Hepatocyte (in vitro differentiated cells): ENCODE data around the gene CNR2. TPM values are rescaled to one million over a fixed set of nuclear protein-coding genes. Genes with fewer than 3 reads are reported as not detected.
A peak's percentile ranks its signal among the peaks of the same experiment; 100 is the strongest.

Experiments
- DNase-seq: peaks from one replicate; pipeline ENCODE4 v3.0.0-alpha.2; 2016; ENCODE audit warnings: low spot score
- H2AFZ ChIP-seq: fragments of 200-600 bp; sonication (generic); 2 replicates; pipeline ENCODE4 v1.6.0; 2016; ENCODE audit warnings: antibody characterized with exemption, mild to moderate bottlenecking
- H3K27ac ChIP-seq: fragments of 200-600 bp; sonication (generic); 2 replicates; pipeline ENCODE4 v1.5.1; 2016; ENCODE audit warnings: mild to moderate bottlenecking
- H3K27me3 ChIP-seq: fragments of 200-600 bp; sonication (generic); 2 replicates; pipeline ENCODE4 v1.6.1; 2016
- H3K36me3 ChIP-seq: fragments of 200-600 bp; sonication (generic); replicated peaks from 2 replicates; pipeline ENCODE4 v1.5.1; 2016; ENCODE audit warnings: low read depth; ENCODE audit not compliant: insufficient read depth
- H3K4me1 ChIP-seq: fragments of 200-600 bp; sonication (generic); 2 replicates; pipeline ENCODE4 v1.5.1; 2016; ENCODE audit warnings: mild to moderate bottlenecking, moderate library complexity; ENCODE audit not compliant: insufficient read depth
- H3K4me2 ChIP-seq: fragments of 200-600 bp; sonication (generic); 2 replicates; pipeline ENCODE4 v1.6.0; 2016
- H3K4me3 ChIP-seq: fragments of 200-600 bp; sonication (generic); 2 replicates; pipeline ENCODE4 v1.5.1; 2016; ENCODE audit warnings: mild to moderate bottlenecking
- H3K79me2 ChIP-seq: fragments of 200-600 bp; sonication (generic); 2 replicates; pipeline ENCODE4 v1.6.0; 2017; ENCODE audit warnings: mild to moderate bottlenecking
- H3K9me2 ChIP-seq: fragments of 200-600 bp; sonication (generic); replicated peaks from 2 replicates; pipeline ENCODE4 v1.6.0; 2017; ENCODE audit warnings: mild to moderate bottlenecking; ENCODE audit not compliant: insufficient read depth
- H3K9me3 ChIP-seq: fragments of 200-600 bp; sonication (generic); 2 replicates; pipeline ENCODE4 v1.5.1; 2016; ENCODE audit warnings: low read depth, mild to moderate bottlenecking
- H4K20me1 ChIP-seq: fragments of 200-600 bp; sonication (generic); 2 replicates; pipeline ENCODE4 v1.6.0; 2016; ENCODE audit warnings: mild to moderate bottlenecking; ENCODE audit not compliant: insufficient read depth, poor library complexity, severe bottlenecking
- CTCF ChIP-seq: fragments of 200-600 bp; sonication (generic); IDR thresholded peaks from 2 replicates; pipeline ENCODE4 v1.5.1; 2016; ENCODE audit warnings: antibody characterized with exemption, mild to moderate bottlenecking; ENCODE audit not compliant: poor library complexity
- EZH2 ChIP-seq: fragments of 200-600 bp; sonication (generic); IDR thresholded peaks from 2 replicates; pipeline ENCODE4 v1.6.1; 2016; ENCODE audit warnings: antibody characterized with exemption, mild to moderate bottlenecking, borderline replicate concordance
- EZH2phosphoT487 ChIP-seq: fragments of 200-600 bp; sonication (generic); IDR thresholded peaks from one replicate; pipeline ENCODE4 v1.6.1; 2018; ENCODE audit warnings: antibody characterized with exemption, mild to moderate bottlenecking, low read depth, moderate library complexity; ENCODE audit not compliant: unreplicated experiment, severe bottlenecking
- WGBS: methylation state at CpG from one replicate; pipeline ENCODE4 v1.1.6; 2016; ENCODE audit warnings: low lambda C conversion rate; ENCODE audit errors: missing lambda C conversion rate; 5-methylcytosine and 5-hydroxymethylcytosine counted together
- polyA plus RNA-seq: library from polyadenylated mRNA; unstranded; fragments of >200 nt; fragmentation: Nextera tagmentation; extraction: Ambion mirVana; gene quantifications from 2 replicates; pipeline ENCODE4 v1.2.1, GENCODE V29; 2016
- total RNA-seq: library from RNA; depleted of rRNA; stranded (reverse); fragments of >200 nt; gene quantifications from 2 replicates; pipeline ENCODE4 v1.2.3, GENCODE V29; 2014

The CNR2 gene
- total RNA-seq, result not detected in 2 replicates
- not detected in 2 replicates for polyA plus RNA-seq

- no peak within 1 kb of the TSS for H2AFZ ChIP-seq
- no peak for DNase-seq
- H3K9me3 ChIP-seq, result no peaks in the 10 kb centered on the region
- H3K79me2 ChIP-seq, result no peaks in the 10 kb centered on the region
- no peaks in the 10 kb centered on the region for H4K20me1 ChIP-seq
- no peak within 1 kb of the TSS for H3K27ac ChIP-seq
- H3K4me3 ChIP-seq, result no peak within 1 kb of the TSS
- no peaks in the 10 kb centered on the region for H3K9me2 ChIP-seq
- TF ChIP-seq CTCF, result no peak
- TF ChIP-seq EZH2, result no peak
- TF ChIP-seq EZH2phosphoT487, result no peak
- WGBS, result 84% methylated on average over 7 of the region's 7 CpGs
- H3K36me3 ChIP-seq, result no peaks in the 10 kb centered on the region
- no peaks in the 10 kb centered on the region for H3K27me3 ChIP-seq
- H3K4me2 ChIP-seq, result no peak within 1 kb of the TSS
- H3K4me1 ChIP-seq, result no peaks in the 10 kb centered on the region
Measured at GRCh38 chr1:23913212-23913880, at the start of gene CNR2. TSS of gene CNR2 (minus strand) at chr1:23913362. CDS start at chr1:23875617, 37,745 bp downstream.

GRCh38 chr1:23960291-23961020, 47.3 kb upstream of the CNR2 start:
- H3K36me3 ChIP-seq, result no peaks in the 10 kb centered on the region
- peak overlapping the region; percentile 76 for H3K4me3 ChIP-seq
- H2AFZ ChIP-seq, result peak overlapping the region; percentile 10
- peak overlapping the region; percentile 98 for H3K27ac ChIP-seq
- H3K79me2 ChIP-seq, result peaks cover 22% of the 10 kb centered on the region
- H3K4me2 ChIP-seq, result peak overlapping the region; percentile 84
- WGBS, result under 1% methylated on average over 15 of the region's 15 CpGs
- no peaks in the 10 kb centered on the region for H3K4me1 ChIP-seq
- no peak for TF ChIP-seq EZH2phosphoT487
- no peak for TF ChIP-seq CTCF
- no peak for TF ChIP-seq EZH2
- peaks cover 10% of the 10 kb centered on the region for H4K20me1 ChIP-seq
- H3K9me3 ChIP-seq, result no peaks in the 10 kb centered on the region
- DNase-seq, result peak; percentile 27
- no peaks in the 10 kb centered on the region for H3K9me2 ChIP-seq
- no peaks in the 10 kb centered on the region for H3K27me3 ChIP-seq

GRCh38 chr1:23959461-23960290, 46.5 kb upstream of the CNR2 start, which contains the start of gene PNRC2:
TSS of gene PNRC2 (plus strand) at chr1:23959828. CDS start at chr1:23961458, 1,630 bp downstream.
- H3K4me1 ChIP-seq, result no peaks in the 10 kb centered on the region
- H3K9me3 ChIP-seq, result no peaks in the 10 kb centered on the region
- no peaks in the 10 kb centered on the region for H3K27me3 ChIP-seq
- H4K20me1 ChIP-seq, result peaks cover 8% of the 10 kb centered on the region
- no peaks in the 10 kb centered on the region for H3K36me3 ChIP-seq
- H3K27ac ChIP-seq, result peak within 1 kb of the TSS; percentile 98
- no peaks in the 10 kb centered on the region for H3K9me2 ChIP-seq
- under 1% methylated on average over 82 of the region's 84 CpGs for WGBS
- H3K4me3 ChIP-seq, result peak within 1 kb of the TSS; percentile 76
- peak; percentile 98 for DNase-seq
- H3K4me2 ChIP-seq, result peak within 1 kb of the TSS; percentile 84
- H2AFZ ChIP-seq, result peak within 1 kb of the TSS; percentile 47
- TF ChIP-seq EZH2 (no peak), CTCF (no peak), EZH2phosphoT487 (no peak)
- peaks cover 22% of the 10 kb centered on the region for H3K79me2 ChIP-seq
